GM06990 (cell line): ENCODE data around the gene ALDH4A1.

Experiments
- DNase-seq: peaks from one replicate; pipeline ENCODE4 v3.0.0-alpha.2; 2011; ENCODE audit not compliant: insufficient read length; ENCODE audit errors: extremely low read depth
- H3K27me3 ChIP-seq: replicated peaks from 2 replicates; pipeline ENCODE4 v1.6.0; 2011; ENCODE audit warnings: low read length; ENCODE audit not compliant: control insufficient read depth, insufficient read depth
- H3K36me3 ChIP-seq: 2 replicates; pipeline ENCODE4 v1.5.1; 2011; ENCODE audit warnings: low read length; ENCODE audit not compliant: control insufficient read depth, insufficient read depth
- H3K4me3 ChIP-seq: replicated peaks from 2 replicates; pipeline ENCODE4 v1.5.1; 2011; ENCODE audit warnings: low read depth, mild to moderate bottlenecking, control low read depth, low read length
- CTCF ChIP-seq: IDR thresholded peaks from 2 replicates; pipeline ENCODE4 v1.5.1; 2011; ENCODE audit warnings: low read length, control low read depth, mild to moderate bottlenecking, inconsistent platforms; ENCODE audit not compliant: insufficient read depth, poor library complexity, severe bottlenecking

ALDH4A1 gene

GRCh38 chr1:18926315-18927081, 24.1 kb upstream of the ALDH4A1 start:
- TF ChIP-seq CTCF, result no peak
- Histone ChIP-seq H3K4me3 (peak overlapping the region; percentile 55), H3K27me3 (no peaks in the 10 kb centered on the region), H3K36me3 (no peaks in the 10 kb centered on the region)
- peak; percentile 80 for DNase-seq

DNA sequence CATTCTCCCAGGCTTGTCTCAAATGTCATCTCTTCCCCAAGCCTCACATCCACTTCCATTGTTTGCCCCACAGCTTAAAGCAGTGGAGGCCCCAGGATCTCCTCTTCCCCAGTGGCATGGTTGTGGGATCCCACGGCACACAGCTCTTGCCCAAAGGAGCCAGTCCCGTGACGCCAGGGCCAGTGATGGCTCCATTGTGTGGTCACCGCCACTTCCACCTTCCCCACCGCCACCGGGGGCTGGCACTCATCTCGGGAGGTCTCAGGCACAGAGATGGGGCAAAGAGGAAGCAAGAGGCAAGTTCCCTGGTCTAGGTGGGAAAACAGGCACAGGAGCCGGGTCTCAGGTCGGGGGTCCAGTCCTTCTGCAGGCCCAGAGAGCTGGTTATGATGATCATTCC, 22.9 kb upstream of the ALDH4A1 start:
- Histone ChIP-seq H3K27me3 (no peaks in the 10 kb centered on the region), H3K36me3 (no peaks in the 10 kb centered on the region; the same call in 1 of the 2 replicates), H3K4me3 (no peak overlapping the region)
- TF ChIP-seq CTCF, result no peak
- DNase-seq, result no peak

DNA sequence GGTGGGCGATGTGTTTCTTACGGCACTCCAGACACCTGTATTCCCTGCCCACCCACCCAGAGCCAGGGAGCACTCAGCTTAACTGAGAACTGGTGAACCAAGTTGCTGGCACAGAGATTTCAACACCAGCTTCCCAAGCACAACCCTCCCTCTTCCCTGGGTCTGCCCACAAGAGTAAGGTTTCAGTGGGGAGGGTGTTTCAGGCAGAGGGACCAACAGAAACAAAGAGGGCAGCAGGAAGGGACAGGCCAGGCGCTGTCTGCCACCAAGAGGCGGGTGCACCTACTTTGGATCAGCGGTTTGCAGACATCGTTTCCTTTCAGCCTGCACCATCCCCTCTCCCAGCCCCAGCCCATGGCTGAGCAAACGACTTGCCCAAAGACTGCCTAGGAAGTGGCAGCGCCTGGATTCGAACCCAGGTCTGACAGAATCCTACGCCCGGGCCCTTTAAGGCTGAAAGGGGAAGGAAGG, 21.9 kb upstream of the ALDH4A1 start:
- Histone ChIP-seq H3K27me3 (no peaks in the 10 kb centered on the region), H3K36me3 (no peaks in the 10 kb centered on the region; the same call in 1 of the 2 replicates), H3K4me3 (no peak overlapping the region)
- TF ChIP-seq CTCF, result no peak
- no peak for DNase-seq

DNA sequence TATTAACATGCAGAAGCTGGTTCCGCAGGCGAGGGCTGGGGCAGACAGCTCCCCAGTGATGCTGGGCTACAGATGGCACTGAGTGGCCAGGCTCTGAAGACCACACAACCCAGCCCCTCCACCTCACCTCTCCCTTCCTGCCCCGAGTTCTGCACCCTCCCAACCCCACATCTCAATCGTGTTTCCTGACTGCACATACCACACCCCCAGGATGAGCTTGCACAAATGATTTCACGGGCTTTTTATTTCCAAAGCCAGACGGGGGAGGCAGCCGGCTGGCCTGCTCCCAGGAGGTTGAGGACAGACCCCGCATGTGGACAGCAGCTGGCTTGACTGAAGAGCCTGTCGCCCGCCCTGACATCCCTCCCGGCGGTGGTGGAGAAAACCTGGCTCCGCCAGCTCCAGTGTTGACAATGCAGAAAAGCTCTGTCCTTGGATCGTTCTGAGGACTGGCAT, 21.4 kb upstream of the ALDH4A1 start:
- no peak for DNase-seq
- Histone ChIP-seq H3K27me3 (no peaks in the 10 kb centered on the region), H3K4me3 (no peak overlapping the region), H3K36me3 (no peaks in the 10 kb centered on the region; the same call in none of the 2 replicates)
- no peak for TF ChIP-seq CTCF

GRCh38 chr1:18922848-18923755, 20.7 kb upstream of the ALDH4A1 start:
- no peaks in the 10 kb centered on the region for H3K27me3 ChIP-seq
- H3K36me3 ChIP-seq, result no peaks in the 10 kb centered on the region; the same call in none of the 2 replicates
- no peak for TF ChIP-seq CTCF
- no peak for DNase-seq
- H3K4me3 ChIP-seq, result no peak overlapping the region
